Activated CD4-positive, alpha-beta T cell treated with anti-CD3 and anti-CD28 coated beads, Interleukin-2, amount 10 ng/mL, durations not matched to agents 7 days and 5 days (primary cell): ENCODE measurements around the gene UCKL1. TPM values are rescaled to one million over a fixed set of nuclear protein-coding genes. Genes with fewer than 3 reads are reported as not detected.
"Not testable (repeated sequence)": the region's sequence is repeated elsewhere in the genome, so short reads cannot be mapped to it uniquely, and the experiment has no call there.

Experiments
- CTCF ChIA-PET: fragments of 350-600 bp; sonication (Branson Sonifier 250); formaldehyde crosslinking; loops from one replicate; lab custom pipeline; 2021; ENCODE audit warnings: antibody characterized with exemption; lab: Charles Lee
- POLR2A ChIA-PET: fragments of 350-600 bp; sonication (Branson Sonifier 250); formaldehyde crosslinking; loops from one replicate; lab custom pipeline; 2021; ENCODE audit warnings: antibody characterized with exemption; lab: Charles Lee
- DNase-seq: peaks from one replicate; pipeline ENCODE4 v3.0.0-alpha.2; 2020
- H3K27ac Mint-ChIP-seq: one replicate; pipeline ENCODE4 v1.8.0; 2021; ENCODE audit warnings: mild to moderate bottlenecking, moderate library complexity, mixed read lengths
- H3K27me3 Mint-ChIP-seq: one replicate; pipeline ENCODE4 v1.8.0; 2021; ENCODE audit warnings: mixed read lengths
- H3K36me3 Mint-ChIP-seq: one replicate; pipeline ENCODE4 v1.8.0; 2021; ENCODE audit warnings: low read depth, mixed read lengths
- H3K4me1 Mint-ChIP-seq: one replicate; pipeline ENCODE4 v1.8.0; 2021; ENCODE audit warnings: mixed read lengths
- H3K4me3 Mint-ChIP-seq: one replicate; pipeline ENCODE4 v1.8.0; 2021; ENCODE audit warnings: mild to moderate bottlenecking, moderate library complexity, mixed read lengths
- H3K9me3 Mint-ChIP-seq: one replicate; pipeline ENCODE4 v1.8.0; 2021; ENCODE audit warnings: mixed read lengths
- total RNA-seq, 2 experiments: library from RNA; stranded (reverse); gene quantifications; one replicate each; pipeline ENCODE4 v1.2.3, GENCODE V29; 2021

UCKL1 gene
- total RNA-seq, 2 experiments from 2014 or later: 37.8 to 41.0 TPM

DNA sequence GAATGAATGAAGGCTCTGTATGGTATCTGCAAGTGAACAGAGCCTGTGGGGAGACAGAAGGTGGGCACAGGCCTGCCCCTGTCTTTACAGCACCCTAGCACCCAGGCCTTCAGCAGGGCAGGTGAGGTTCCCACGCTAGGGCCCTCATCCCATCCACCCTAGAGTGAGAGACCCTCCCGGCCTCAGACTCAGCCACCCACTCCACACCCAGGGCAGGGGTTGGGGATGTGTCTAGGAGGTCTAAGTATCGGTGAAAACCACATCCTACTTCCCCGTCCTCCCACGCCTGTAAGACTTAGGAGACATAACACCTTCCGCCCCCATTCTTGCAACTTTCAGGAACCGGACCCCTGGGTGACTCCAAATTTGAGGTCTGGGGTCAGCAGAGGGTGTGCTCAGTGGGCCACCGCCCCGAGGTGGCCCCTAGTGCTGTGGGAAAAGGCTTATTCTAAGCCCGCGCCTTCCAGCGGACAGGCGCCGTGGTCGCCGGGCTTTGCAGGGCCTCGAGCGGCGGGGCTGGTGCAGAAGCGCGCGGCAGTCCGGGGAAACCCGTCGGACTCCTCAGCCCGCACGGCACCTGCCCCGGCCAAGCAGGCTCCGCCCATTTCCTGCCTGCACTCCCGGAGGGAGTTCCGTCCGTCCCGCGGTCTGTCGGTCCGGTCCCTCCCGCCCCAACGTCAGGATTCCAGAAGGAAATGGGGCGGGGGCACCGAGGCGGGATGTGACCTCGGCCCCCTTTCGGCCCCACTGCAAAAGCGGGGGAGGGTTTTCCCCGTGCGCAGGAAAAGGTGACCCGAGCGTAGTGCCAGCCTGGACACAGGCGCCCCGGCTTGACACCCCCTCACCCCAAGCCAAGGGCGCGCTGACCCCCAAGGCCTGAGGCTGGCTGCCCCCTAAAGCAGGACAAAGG lies 22.4 kb upstream of the UCKL1 start:
- Mint-ChIP-seq H3K9me3 (no peaks in the 10 kb centered on the region), H3K4me1 (peaks cover 64% of the 10 kb centered on the region), H3K36me3 (peaks cover 26% of the 10 kb centered on the region), H3K27ac (peak overlapping the region; percentile 91), H3K4me3 (peak overlapping the region; percentile 77), H3K27me3 (no peaks in the 10 kb centered on the region)
- POLR2A ChIA-PET: interaction anchor here (1.1 to 2.5 kb wide), 2 partner anchors 22 to 60 kb away, joined by 3 to 17 read pairs; partner anchors contain the start of gene UCKL1
- CTCF ChIA-PET: interaction anchor here (0.6 to 2.5 kb wide), 13 partner anchors 22 to 502 kb away, joined by 3 to 64 read pairs (median 8); partner anchors contain the start of genes PTK6 and UCKL1
- DNase-seq: peak; percentile 56

DNA sequence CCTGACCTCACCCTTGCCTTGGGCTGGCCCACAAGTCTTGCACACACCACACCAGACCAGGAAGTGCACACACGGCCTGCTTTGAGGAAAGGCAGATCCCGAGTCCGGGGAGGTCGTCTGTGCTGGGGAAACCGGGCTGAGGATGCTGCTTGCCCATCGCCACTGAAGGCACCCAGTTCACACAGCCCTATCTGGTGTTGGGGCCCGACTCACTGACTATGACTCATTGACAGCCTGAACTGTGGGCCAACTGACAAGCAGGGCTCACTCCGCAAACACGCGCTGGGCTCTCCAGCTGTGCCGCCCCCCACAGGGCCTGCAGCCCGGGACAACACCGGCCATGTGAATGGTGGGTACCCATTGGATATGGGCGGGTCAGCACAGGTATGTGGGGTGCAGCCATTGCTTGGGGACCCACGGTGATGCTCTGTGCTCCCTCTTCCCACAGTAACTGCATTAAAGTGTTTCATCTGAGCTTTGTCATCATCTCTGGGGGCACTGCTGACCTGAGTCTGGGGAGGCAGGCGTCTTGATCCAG lies 21.6 kb upstream of the UCKL1 start:
- peak overlapping the region; percentile 91 for H3K27ac Mint-ChIP-seq
- ChIA-PET CTCF (interaction anchor here (0.6 to 1.8 kb wide), 4 partner anchors 61 to 438 kb away, joined by 4 to 8 read pairs (median 5); no protein-coding TSS in a partner anchor), POLR2A (interaction anchor here (1.1 kb wide), 1 partner anchor 21 kb away, joined by 3 read pairs; the partner anchor contains the start of gene UCKL1)
- H3K4me1 Mint-ChIP-seq: peaks cover 60% of the 10 kb centered on the region
- peak overlapping the region; percentile 77 for H3K4me3 Mint-ChIP-seq
- H3K27me3 Mint-ChIP-seq: no peaks in the 10 kb centered on the region
- no peaks in the 10 kb centered on the region for H3K9me3 Mint-ChIP-seq
- DNase-seq: peak; percentile 56
- peaks cover 20% of the 10 kb centered on the region for H3K36me3 Mint-ChIP-seq

DNA sequence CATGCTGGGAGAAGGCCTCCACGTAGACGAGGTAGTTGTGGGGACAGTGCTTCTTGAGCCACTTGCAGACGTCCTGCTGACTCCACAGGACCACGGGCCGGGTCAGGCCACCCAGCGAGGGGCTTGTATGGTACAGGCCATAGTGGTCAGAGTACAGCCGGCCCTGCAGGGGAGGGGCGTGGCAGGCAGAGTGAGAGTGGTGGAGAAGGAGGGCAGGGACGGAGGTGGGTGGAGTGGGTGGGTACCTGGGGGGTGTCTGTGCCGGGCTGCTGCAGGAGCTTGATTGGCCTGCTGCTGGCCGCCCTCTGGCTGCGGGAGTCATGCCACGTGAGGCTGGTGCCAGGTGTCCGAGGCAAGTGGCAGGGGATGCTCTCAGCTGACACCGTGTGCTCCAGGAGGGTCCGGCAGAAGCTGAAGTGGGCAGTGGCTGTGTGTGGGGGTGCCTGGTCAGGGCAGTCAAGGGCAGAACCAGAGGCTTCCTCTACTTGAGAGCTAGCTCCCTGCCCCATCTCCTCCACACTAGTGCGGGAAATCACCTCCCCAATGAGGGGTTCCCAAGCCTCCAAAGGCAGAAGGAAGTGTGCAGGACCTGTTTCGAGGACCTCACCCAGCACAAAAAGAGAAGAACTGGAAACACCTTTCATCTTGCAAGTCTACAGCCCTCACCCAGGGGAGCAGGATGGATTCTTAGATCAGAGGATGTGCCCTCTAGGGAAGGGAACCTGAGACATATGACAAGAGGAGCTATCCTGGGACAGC lies 20.9 kb upstream of the UCKL1 start:
- no peak for DNase-seq
- Mint-ChIP-seq H3K9me3 (no peaks in the 10 kb centered on the region), H3K27ac (peak overlapping the region; percentile 91), H3K36me3 (peaks cover 15% of the 10 kb centered on the region), H3K4me1 (peaks cover 57% of the 10 kb centered on the region), H3K4me3 (peak overlapping the region; percentile 77), H3K27me3 (no peaks in the 10 kb centered on the region)
- CTCF ChIA-PET: interaction anchor here (1.1 to 1.8 kb wide), 3 partner anchors 61 to 438 kb away, joined by 4 to 8 read pairs (median 4); no protein-coding TSS in a partner anchor
- POLR2A ChIA-PET: interaction anchor here (1.1 kb wide), 1 partner anchor 21 kb away, joined by 3 read pairs; the partner anchor contains the start of gene UCKL1

DNA sequence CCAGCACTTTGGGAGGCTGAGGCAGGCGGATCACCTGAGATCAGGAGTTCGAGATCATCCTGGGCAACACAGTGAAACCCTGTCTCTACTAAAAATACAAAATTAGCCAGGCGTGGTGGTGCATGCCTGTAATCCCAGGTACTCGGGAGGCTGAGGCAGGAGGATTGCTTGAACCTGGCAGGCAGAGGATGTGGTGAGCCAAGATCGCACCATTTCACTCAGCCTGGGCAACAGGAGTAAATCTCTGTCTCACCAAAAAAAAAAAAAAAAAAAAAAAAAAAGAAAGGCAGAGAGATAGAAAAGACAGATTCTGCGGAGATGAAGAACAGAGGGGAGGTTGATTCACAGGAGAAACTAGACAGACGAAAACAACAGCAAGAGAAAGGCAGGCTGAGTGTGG lies 20.3 kb upstream of the UCKL1 start:
- POLR2A ChIA-PET: not testable (repeated sequence)

DNA sequence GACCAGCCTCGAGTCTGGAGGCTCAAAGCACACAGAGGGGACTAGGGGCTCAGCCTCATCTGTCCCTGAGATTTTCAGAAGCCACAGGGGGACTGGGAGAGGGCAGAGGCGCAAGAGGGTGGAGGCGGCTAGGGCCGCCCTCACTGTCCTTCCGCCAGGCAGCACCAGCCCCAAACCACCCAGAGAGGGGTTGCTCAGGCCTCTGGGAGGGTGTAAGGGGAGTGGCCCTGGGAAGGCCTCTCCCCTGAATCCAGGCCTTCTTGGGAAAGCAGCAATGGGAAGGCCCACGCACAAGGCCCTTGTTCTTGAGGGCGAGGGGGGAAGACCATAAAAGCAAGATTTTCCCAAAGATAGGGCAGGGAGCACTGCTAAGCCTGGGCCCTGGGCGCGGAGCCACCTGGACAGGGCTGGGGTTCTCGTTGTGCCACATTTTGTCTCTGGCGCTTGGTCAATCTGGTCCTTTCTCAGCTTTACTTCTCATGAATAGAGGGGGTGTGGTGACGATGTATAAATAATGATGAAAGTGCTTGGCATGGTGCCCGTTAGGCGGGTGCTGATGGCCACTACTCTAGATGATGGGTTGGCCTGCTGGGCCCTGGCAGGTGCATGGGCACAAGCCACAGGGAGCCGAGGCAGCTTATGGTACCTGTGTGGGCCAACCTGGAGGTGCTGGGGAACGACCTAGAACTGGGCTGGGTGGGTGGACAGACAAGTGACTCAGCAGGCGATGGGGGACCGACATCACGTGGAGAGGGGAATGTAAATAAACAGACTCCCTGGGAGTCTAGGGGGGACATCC lies 18.4 kb upstream of the UCKL1 start:
- Mint-ChIP-seq H3K4me3 (no peak overlapping the region), H3K36me3 (peaks cover 15% of the 10 kb centered on the region), H3K9me3 (no peaks in the 10 kb centered on the region), H3K27ac (no peak overlapping the region), H3K4me1 (peaks cover 44% of the 10 kb centered on the region), H3K27me3 (peaks cover 2% of the 10 kb centered on the region)
- CTCF ChIA-PET: interaction anchor here (0.6 to 1.8 kb wide), 14 partner anchors 11 to 436 kb away, joined by 3 to 10 read pairs (median 3); partner anchors contain the start of gene C20orf204
- POLR2A ChIA-PET: no interaction called here
- DNase-seq: no peak

More for the DNA sequence above, 20.3 kb upstream of the UCKL1 start:
- CTCF ChIA-PET, H3K9me3 Mint-ChIP-seq, H3K27me3 Mint-ChIP-seq: not testable (repeated sequence)
- Mint-ChIP-seq H3K4me1 (peaks cover 53% of the 10 kb centered on the region), H3K4me3 (peak overlapping the region; percentile 5), H3K27ac (peak overlapping the region; percentile 91), H3K36me3 (peaks cover 15% of the 10 kb centered on the region)
- peak; percentile 21 for DNase-seq

DNA sequence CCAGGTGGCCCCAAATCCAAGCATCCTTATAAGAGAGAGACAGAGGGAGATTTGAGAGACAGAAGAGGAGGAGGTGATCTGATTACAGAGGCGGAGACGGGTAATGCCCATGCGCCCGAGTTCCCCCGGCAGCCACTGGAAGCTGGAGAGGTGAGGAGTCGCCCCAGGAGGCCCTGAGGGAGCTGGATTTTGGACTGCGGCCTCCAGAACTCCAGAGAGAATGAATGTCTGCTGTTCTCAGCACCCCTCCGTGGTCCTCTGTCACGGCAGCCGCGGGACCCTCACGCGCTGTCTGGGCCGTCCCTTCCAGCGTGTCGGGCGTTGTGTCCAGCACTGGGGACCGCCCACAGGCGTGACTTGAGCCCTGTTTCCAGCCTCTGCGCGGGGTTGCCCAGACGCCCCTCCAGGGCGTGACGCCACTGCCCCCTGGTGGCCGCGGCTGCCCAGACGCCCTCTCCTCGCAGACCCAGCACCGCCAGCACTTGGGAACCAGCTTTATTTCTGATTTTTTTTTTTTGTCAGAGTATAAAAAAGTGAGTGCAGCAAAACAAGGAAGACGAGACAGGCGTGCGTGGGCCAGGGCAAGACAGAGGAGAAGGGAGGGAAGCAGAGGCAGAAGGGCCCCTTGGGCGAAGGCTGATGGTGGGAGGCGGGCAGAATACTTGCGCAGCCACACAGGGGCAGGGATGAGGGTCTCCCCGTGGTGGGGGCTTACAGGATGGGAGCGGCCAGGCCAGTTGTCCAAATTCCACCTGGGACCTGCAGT lies 17.6 kb upstream of the UCKL1 start:
- Mint-ChIP-seq H3K27me3 (peaks cover 2% of the 10 kb centered on the region), H3K4me1 (peaks cover 47% of the 10 kb centered on the region), H3K9me3 (no peaks in the 10 kb centered on the region), H3K27ac (no peak overlapping the region), H3K36me3 (peaks cover 15% of the 10 kb centered on the region), H3K4me3 (no peak overlapping the region)
- ChIA-PET POLR2A (no interaction called here), CTCF (interaction anchor here (0.6 to 1.8 kb wide), 17 partner anchors 10 to 435 kb away, joined by 3 to 10 read pairs (median 3); partner anchors contain the start of gene C20orf204)
- DNase-seq: peak; percentile 77

DNA sequence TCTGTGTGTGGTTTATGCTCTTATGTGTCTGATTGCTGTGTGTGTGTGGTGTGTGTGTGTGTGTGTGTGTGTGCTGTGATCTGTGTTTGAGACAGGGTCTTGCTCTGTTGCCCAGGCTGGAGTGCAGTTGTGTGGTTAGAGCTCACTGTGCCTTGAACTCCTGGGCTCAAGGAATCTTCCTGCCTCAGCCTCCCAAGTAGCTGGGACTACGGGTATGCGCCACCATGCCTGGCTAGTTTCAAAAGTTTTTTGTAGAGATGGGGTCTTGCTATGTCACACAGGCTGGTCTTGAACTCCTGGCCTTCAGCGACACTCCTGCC lies 16.9 kb upstream of the UCKL1 start:
- POLR2A ChIA-PET: no interaction called here
- H3K27ac Mint-ChIP-seq: no peak overlapping the region
- H3K36me3 Mint-ChIP-seq: peaks cover 15% of the 10 kb centered on the region
- peaks cover 50% of the 10 kb centered on the region for H3K4me1 Mint-ChIP-seq
- CTCF ChIA-PET: interaction anchor here (0.6 to 1.8 kb wide), 10 partner anchors 9 to 428 kb away, joined by 3 to 10 read pairs (median 3); no protein-coding TSS in a partner anchor
- no peak overlapping the region for H3K4me3 Mint-ChIP-seq
- H3K27me3 Mint-ChIP-seq: peaks cover 2% of the 10 kb centered on the region
- H3K9me3 Mint-ChIP-seq: no peaks in the 10 kb centered on the region
- DNase-seq: no peak

DNA sequence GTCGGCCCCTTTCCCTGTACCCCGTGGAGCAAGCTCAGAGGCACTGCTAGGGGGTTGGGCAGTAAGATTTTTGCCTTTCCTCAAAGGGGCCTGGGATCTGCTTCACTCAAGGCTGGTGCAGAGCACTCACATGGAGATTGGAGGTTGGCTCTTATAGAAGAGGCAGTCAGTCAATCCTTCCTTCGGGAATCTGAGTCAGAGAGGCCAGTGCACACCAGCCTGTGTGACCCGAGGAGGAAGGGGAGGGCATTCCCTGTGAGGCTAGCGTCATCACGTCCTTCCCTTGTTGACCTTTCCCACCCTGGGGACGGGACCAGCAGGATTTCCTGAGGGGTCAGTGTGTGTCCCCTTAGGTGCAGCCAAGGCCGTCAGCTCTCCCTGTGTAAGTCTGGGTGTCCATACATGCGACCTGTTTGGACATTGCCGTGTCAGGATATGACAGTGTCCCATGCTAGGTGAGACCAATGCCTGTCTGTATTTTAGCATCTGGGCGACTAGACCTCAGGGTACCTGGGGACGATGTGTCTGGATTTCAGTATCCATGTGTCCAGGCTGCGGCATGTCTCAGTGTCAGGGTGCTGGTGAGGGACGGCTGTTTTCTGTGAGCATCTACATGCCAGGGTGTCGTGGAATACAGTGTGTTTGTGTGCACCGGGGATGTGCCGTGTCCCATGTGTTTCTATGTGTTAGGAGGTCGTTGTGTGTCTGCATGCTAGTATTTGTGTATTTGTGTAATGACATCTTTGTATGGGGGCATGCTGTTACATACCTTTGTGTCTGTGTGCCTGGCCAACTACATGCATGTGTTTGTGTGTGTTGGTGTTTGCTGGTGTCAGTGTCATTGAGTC lies 16.3 kb upstream of the UCKL1 start:
- no peak overlapping the region for H3K27ac Mint-ChIP-seq
- ChIA-PET POLR2A (no interaction called here), CTCF (interaction anchor here (1.1 to 1.8 kb wide), 3 partner anchors 8 to 81 kb away, joined by 3 to 9 read pairs (median 3); no protein-coding TSS in a partner anchor)
- peaks cover 2% of the 10 kb centered on the region for H3K27me3 Mint-ChIP-seq
- H3K4me1 Mint-ChIP-seq: peaks cover 47% of the 10 kb centered on the region
- H3K4me3 Mint-ChIP-seq: no peak overlapping the region
- DNase-seq: no peak
- peaks cover 15% of the 10 kb centered on the region for H3K36me3 Mint-ChIP-seq
- H3K9me3 Mint-ChIP-seq: no peaks in the 10 kb centered on the region

DNA sequence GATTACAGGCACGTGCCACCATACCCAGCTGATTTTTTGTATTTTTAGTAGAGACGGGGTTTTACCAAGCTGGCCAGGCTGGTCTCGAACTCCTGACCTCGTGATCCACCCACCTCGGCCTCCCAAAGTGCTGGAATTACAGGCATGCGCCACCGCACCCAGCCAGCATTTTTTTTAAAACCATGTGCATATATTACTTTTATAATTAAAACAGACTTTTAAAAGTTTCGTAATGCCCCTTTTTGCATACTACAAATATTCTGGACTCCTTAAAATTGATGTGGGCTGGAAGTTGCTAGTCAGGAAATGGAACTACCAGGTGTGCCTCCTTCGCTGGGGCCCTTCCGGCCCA lies 15.7 kb upstream of the UCKL1 start:
- Mint-ChIP-seq H3K4me1 (peaks cover 41% of the 10 kb centered on the region), H3K36me3 (peaks cover 15% of the 10 kb centered on the region)
- H3K27me3 Mint-ChIP-seq, H3K27ac Mint-ChIP-seq, H3K4me3 Mint-ChIP-seq, POLR2A ChIA-PET, DNase-seq, H3K9me3 Mint-ChIP-seq: not testable (repeated sequence)
- CTCF ChIA-PET: interaction anchor here (0.7 to 1.1 kb wide), 2 partner anchors 8 to 451 kb away, joined by 3 read pairs; no protein-coding TSS in a partner anchor

DNA sequence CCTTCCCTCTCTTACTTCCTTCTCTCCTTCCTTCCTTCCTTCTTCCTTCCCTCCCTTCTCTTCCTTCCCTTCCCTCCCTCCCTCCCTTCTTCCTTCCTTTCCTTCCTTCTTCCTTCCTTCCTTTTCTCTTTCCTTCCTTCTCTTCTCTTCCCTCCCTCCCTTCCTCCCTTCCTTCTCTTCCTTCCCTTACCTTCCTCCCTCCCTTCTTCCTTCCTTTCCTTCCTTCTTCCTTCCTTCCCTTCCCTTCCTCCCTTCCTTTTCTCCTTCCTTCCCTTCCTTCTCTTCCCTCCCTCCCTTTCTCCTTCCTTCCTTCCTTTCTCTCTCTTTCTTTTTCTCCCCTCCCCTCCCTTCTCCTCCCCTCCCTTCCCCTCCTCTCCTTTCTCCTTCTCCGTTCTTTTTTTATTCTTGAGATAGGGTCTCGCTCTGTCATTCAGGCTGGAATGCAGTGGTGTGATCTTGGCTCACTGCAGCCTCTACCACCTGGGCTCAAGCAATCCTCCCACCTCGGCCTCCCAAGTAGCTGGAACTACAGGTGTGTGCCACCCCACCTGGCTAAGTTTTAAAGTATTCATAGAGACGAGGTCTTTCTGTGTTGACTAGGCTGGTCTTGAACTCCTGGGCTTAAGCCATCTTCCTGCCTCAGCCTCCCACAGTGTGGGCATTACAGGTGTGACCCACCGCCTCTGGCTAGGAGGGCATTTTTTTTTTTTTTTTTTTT lies 14.7 kb upstream of the UCKL1 start:
- Mint-ChIP-seq H3K9me3 (no peaks in the 10 kb centered on the region), H3K4me1 (peaks cover 30% of the 10 kb centered on the region), H3K4me3 (peak overlapping the region; percentile 61), H3K27ac (peak overlapping the region; percentile 41), H3K27me3 (peaks cover 2% of the 10 kb centered on the region), H3K36me3 (peaks cover 7% of the 10 kb centered on the region)
- POLR2A ChIA-PET: no interaction called here
- no peak for DNase-seq
- CTCF ChIA-PET: interaction anchor here (0.7 to 1.1 kb wide), 2 partner anchors 9 to 450 kb away, joined by 3 read pairs; no protein-coding TSS in a partner anchor
